IPS DF 6.9 (cell line): ENCODE measurements around the gene CBARP.
"Not testable (repeated sequence)": the region's sequence is repeated elsewhere in the genome, so short reads cannot be mapped to it uniquely, and the experiment has no call there.

Experiments
- DNase-seq: peaks from one replicate; pipeline ENCODE4 v3.0.0-alpha.2; 2013; ENCODE audit warnings: low read depth, low spot score
- H3K27ac ChIP-seq: one replicate; pipeline ENCODE4 v1.5.1; 2013; ENCODE audit warnings: low read length, control low read depth
- H3K27me3 ChIP-seq: 2 replicates; pipeline ENCODE4 v1.6.1; 2013; ENCODE audit warnings: mild to moderate bottlenecking, low read length; ENCODE audit not compliant: control insufficient read depth, insufficient read depth
- H3K36me3 ChIP-seq: 2 replicates; pipeline ENCODE4 v1.6.1; 2013; ENCODE audit warnings: low read length; ENCODE audit not compliant: control insufficient read depth, insufficient read depth
- H3K4me1 ChIP-seq: 2 replicates; pipeline ENCODE4 v1.6.1; 2013; ENCODE audit warnings: low read length; ENCODE audit not compliant: control insufficient read depth, insufficient read depth
- H3K4me3 ChIP-seq: 2 replicates; pipeline ENCODE4 v1.5.1; 2013; ENCODE audit warnings: mild to moderate bottlenecking, low read length
- H3K9me3 ChIP-seq: 2 replicates; pipeline ENCODE4 v1.6.1; 2013; ENCODE audit warnings: low read length, inconsistent platforms; ENCODE audit not compliant: control insufficient read depth, insufficient read depth
- WGBS: extraction: QIAGEN DNeasy Blood & Tissue Kit; methylation state at CpG from one replicate; pipeline ENCODE4 v1.1.7; 2013; ENCODE audit warnings: mixed read lengths, missing lambda C conversion rate; ENCODE audit not compliant: insufficient read length, insufficient coverage; 5-methylcytosine and 5-hydroxymethylcytosine counted together

The CBARP gene

DNA sequence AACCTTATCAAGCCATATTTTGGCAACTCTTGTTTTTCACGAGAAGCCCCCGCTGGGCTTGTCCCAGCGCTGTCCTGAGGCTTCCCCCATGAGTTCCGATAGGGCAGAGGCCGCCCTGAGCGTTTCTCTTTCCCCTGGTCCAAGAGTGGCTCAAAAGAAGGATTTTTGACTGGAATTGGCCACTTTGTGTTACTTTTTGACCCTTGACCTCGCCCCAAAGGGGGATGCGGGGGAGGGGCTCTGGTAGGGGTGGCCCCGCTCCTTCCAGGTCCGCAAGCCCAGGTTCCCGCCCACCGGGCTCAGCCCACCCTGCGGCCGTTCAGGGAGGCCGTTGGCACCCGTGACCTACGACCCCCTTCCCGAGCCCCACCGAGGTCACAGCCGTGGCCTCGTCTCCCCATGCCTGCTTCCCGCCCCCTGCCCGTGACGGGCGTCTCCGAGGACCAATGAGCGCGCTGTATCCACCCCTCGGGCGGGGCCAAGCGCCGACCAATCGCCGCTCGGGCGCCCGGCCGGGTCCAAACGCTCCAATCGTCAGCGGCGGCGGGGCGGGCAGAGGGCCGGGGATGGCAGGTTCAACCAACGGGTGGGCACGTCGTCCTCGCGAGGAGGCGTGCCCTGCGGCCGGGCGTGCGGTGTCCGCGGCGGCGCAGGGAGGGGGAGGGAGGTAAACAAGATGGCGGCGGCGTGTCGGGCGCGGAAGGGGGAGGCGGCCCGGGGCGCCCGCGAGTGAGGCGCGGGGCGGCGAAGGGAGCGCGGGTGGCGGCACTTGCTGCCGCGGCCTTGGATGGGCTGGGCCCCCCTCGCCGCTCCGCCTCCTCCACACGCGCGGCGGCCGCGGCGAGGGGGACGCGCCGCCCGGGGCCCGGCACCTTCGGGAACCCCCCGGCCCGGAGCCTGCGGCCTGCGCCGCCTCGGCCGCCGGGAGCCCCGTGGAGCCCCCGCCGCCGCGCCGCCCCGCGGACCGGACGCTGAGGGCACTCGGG, 32.4 kb downstream of the CBARP start, which contains the start of gene STK11:
TSS of gene STK11 (plus strand) at position 665 of the 986 bp plus-strand sequence. CDS start 1,136 bp downstream, outside the sequence.
- H3K4me1 ChIP-seq, result peaks cover 2% of the 10 kb centered on the region; the same call in 1 of the 2 replicates
- peak within 1 kb of the TSS; percentile 79 for H3K4me3 ChIP-seq
- H3K27ac ChIP-seq, result no peak within 1 kb of the TSS
- no peaks in the 10 kb centered on the region; the same call in 1 of the 2 replicates for H3K36me3 ChIP-seq
- no peaks in the 10 kb centered on the region for H3K27me3 ChIP-seq
- H3K9me3 ChIP-seq, result no peaks in the 10 kb centered on the region
- DNase-seq, result peak; percentile 82
- no CpG with 5 or more reads among the region's 114 CpGs for WGBS

DNA sequence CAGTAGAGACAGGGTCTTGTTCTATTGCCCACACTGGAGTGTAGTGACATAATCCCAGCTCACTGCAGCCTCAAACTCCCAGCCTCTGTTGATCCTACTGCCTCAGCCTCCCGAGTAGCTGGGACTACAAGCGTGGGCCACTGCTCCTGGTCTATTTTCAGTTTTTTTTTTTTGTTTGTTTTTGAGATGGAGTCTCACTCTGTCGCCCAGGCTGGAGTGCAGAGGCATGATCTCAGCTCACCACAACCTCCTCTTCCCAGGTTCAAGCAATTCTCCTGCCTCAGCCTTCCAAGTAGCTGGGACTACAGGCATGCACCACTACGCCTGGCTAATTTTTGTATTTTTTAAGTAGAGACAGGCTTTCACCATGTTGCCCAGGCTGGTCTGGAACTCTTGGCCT, 37.2 kb downstream of the CBARP start:
- not testable (repeated sequence) for H3K9me3 ChIP-seq, H3K36me3 ChIP-seq, H3K4me3 ChIP-seq, H3K4me1 ChIP-seq, H3K27ac ChIP-seq, DNase-seq, H3K27me3 ChIP-seq
- no CpG with 5 or more reads among the region's 4 CpGs for WGBS

DNA sequence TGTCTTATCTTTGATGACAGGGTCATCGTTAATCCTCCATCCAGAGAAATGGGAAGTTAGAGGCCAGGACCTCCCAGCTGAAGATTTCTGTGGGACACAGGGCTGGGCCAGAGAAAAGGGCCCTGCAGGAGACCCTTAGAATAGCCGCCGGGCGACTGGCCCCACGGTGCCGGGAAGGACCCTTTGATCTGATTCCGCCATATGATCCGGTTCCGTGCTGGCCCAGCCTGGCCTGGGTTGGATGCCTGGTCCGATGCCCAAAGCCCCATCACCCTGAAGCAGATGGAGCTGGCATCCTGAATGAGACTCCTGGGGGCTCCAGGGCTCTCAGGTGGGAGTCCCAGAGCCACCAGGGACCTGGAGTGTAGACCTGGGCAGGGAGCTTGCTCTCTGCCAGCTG, 38.3 kb downstream of the CBARP start:
- Histone ChIP-seq H3K36me3 (no peaks in the 10 kb centered on the region), H3K4me3 (no peak overlapping the region), H3K27me3 (no peaks in the 10 kb centered on the region), H3K27ac (no peak overlapping the region), H3K9me3 (no peaks in the 10 kb centered on the region), H3K4me1 (no peaks in the 10 kb centered on the region)
- no CpG with 5 or more reads among the region's 10 CpGs for WGBS
- DNase-seq, result no peak

DNA sequence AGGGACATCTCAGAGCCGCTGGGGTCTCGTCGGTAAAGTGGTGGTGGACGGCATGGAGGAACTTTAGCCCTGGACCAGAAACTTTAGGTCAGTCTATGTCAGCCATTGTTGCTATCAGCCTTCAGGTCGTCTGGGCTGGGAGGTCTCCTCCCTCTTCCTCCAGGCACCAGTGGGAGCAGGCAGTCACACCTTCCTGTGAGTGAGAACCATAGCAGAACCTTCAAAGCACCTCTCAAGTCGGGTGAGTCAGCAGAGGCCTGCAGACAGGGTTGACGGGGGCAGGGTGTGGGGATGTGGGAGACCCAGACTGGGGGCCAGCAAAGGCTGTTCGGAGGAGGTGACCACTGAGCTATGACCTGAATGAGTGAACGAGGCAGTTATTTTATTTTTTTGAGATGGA, 48.4 kb downstream of the CBARP start:
- H3K36me3 ChIP-seq, result no peaks in the 10 kb centered on the region
- no peaks in the 10 kb centered on the region for H3K9me3 ChIP-seq
- H3K4me3 ChIP-seq, result no peak overlapping the region
- no peak overlapping the region for H3K27ac ChIP-seq
- no peaks in the 10 kb centered on the region for H3K27me3 ChIP-seq
- no peak for DNase-seq
- no CpG with 5 or more reads among the region's 9 CpGs for WGBS
- no peaks in the 10 kb centered on the region for H3K4me1 ChIP-seq

DNA sequence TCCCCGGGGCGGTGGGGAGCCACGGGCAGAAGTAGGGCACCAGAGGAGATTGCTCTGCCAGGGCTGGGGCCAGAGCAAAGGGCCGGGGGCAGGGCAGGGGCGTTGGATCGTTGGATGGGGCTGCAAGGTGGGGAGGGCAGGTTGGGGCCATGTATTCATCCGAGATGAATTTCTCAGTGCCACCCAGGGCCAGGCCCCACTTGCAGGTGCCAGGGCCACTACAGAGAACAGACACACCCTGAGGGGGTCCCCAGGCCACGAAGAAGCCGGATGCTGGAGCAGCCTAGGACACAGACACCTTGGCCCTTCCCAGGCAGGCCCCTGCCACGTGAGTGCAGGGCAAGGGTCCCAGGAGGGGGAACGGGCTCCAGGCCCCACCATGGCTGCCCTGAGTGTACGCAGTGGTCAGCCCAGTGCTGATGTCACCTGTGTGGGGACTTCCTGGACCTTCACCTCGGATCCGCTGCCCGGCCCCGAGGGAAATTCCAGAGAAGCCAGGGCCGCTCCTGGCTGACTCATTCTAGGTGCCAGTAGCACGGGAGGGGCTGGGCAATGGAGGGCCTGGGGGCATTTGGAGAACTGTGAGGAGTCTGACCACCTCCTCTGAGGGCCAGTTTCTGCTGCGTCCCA, 54.1 kb downstream of the CBARP start:
- Histone ChIP-seq H3K27me3 (no peaks in the 10 kb centered on the region), H3K27ac (no peak overlapping the region), H3K36me3 (no peaks in the 10 kb centered on the region), H3K4me3 (no peak overlapping the region), H3K4me1 (0 out of 2 replicates have a peak, but pooled peaks cover 1% of the 10 kb centered on the region), H3K9me3 (no peaks in the 10 kb centered on the region)
- WGBS, result no CpG with 5 or more reads among the region's 19 CpGs
- DNase-seq, result no peak

DNA sequence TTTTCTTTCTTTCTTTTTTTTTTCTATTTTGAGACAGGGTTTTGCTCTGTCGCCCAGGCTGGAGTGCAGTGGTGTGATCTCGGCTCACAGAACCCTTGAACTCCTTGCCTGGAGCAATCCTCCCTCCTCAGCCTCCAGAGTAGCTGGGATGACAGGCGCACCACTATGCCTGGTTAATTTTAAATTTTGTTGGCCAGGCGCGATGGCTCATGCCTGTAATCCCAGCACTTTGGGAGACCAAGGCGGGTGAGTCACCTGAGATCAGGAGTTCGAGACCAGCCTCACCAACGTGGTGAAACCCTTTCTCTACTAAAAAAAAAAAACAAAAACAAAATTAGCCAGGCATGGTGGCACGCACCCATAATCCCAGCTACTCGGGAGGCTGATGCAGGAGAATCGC, 55.1 kb downstream of the CBARP start:
- H3K4me1 ChIP-seq, result 0 out of 2 replicates have a peak, but pooled peaks cover 1% of the 10 kb centered on the region
- H3K9me3 ChIP-seq, result no peaks in the 10 kb centered on the region
- no peaks in the 10 kb centered on the region for H3K36me3 ChIP-seq
- H3K27ac ChIP-seq, result no peak overlapping the region
- no peak for DNase-seq
- no peaks in the 10 kb centered on the region for H3K27me3 ChIP-seq
- no peak overlapping the region for H3K4me3 ChIP-seq
- no CpG with 5 or more reads among the region's 11 CpGs for WGBS

DNA sequence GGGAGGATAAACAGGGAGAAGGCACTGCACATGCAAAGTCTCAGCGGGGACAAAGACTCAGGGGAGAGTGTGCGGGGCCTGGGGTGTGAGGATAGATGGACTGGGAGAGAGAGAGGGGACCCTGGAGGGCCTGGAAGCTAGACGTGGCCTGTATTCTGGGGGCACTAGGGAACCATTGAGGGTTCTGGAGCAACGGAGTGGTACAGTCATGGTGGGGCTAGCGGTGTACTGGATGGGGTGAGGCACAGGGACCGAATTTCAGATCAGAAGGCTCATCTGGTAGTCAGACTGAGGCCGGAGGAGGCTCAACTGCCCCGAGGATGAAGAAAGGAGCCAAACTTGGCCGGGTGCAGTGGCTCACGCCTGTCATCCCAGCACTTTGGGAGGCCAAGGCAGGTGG, 55.7 kb downstream of the CBARP start:
- Histone ChIP-seq H3K4me1 (0 out of 2 replicates have a peak, but pooled peaks cover 1% of the 10 kb centered on the region), H3K9me3 (no peaks in the 10 kb centered on the region), H3K4me3 (no peak overlapping the region), H3K36me3 (no peaks in the 10 kb centered on the region), H3K27me3 (no peaks in the 10 kb centered on the region), H3K27ac (no peak overlapping the region)
- no peak for DNase-seq
- no CpG with 5 or more reads among the region's 10 CpGs for WGBS

DNA sequence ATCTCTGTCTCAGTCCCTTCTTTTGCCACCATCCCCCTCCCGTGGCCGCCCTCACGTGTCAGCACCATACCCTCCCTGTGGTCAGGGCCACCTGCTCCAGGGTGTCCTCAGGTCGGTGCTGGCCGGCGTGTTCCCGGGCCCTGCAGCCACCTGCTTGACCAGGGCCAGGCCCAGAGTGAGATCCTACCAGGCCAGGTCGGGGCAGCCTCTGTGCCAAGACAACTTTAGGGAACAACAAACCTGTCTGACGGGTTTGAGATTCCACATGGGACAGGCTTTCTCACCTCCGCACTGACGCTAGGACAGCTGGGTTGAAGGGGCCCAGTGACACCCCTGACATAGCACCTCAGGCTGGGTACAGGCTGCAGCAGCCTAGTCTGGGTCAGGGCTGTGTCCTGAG, 56.2 kb downstream of the CBARP start:
- H3K4me3 ChIP-seq, result no peak overlapping the region
- no peak for DNase-seq
- 0 out of 2 replicates have a peak, but pooled peaks cover 1% of the 10 kb centered on the region for H3K4me1 ChIP-seq
- no CpG with 5 or more reads among the region's 11 CpGs for WGBS
- no peaks in the 10 kb centered on the region for H3K27me3 ChIP-seq
- H3K36me3 ChIP-seq, result no peaks in the 10 kb centered on the region
- H3K9me3 ChIP-seq, result no peaks in the 10 kb centered on the region
- no peak overlapping the region for H3K27ac ChIP-seq
